Muscle of arm (tissue), 14 donors: ENCODE measurements around the gene PYGO2. TPM values are rescaled to one million over a fixed set of nuclear protein-coding genes. Genes with fewer than 3 reads are reported as not detected.

Experiments
- DNase-seq: peaks from one replicate; pipeline ENCODE4 v3.0.0-alpha.2; 2013
- long read RNA-seq, 11 donors: transcript quantifications; one replicate each; lab custom pipeline, GENCODE V29; 2026
- polyA plus RNA-seq, 12 donors: library from polyadenylated mRNA; unstranded; fragments of 120-200 nt; gene quantifications; one replicate each; pipeline ENCODE4 v1.2.1, GENCODE V29; 2013; ENCODE audit not compliant: insufficient read length in 12 of 12

Gene PYGO2, protein sequence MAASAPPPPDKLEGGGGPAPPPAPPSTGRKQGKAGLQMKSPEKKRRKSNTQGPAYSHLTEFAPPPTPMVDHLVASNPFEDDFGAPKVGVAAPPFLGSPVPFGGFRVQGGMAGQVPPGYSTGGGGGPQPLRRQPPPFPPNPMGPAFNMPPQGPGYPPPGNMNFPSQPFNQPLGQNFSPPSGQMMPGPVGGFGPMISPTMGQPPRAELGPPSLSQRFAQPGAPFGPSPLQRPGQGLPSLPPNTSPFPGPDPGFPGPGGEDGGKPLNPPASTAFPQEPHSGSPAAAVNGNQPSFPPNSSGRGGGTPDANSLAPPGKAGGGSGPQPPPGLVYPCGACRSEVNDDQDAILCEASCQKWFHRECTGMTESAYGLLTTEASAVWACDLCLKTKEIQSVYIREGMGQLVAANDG
- 10 to 100 TPM in 11 of 12 donors, not detected in 1; 21.7 to 39.5 (median 28.7) TPM for polyA plus RNA-seq
- long read RNA-seq, donor 1, transcript PYGO2-202 (3 exons, 3,146 nt): major isoform, 25 of 59 reads
- long read RNA-seq, donor 1, partial matches to known transcripts: 34 of 59 reads
- long read RNA-seq, donor 1, other reads (novel, unspliced or antisense): 0 of 59 reads
- long read RNA-seq, donor 2, transcript PYGO2-202 (3 exons, 3,146 nt): major isoform, 18 of 20 reads
- long read RNA-seq, donor 2, partial matches to known transcripts: 0 of 20 reads
- long read RNA-seq, donor 2, other reads (novel, unspliced or antisense): 0 of 20 reads
- long read RNA-seq, donor 3, transcript PYGO2-202 (3 exons, 3,146 nt): major isoform, 5 of 5 reads
- long read RNA-seq, donor 3, partial matches to known transcripts: 0 of 5 reads
- long read RNA-seq, donor 3, other reads (novel, unspliced or antisense): 0 of 5 reads
- long read RNA-seq, donor 4, partial matches to known transcripts: 0 of 3 reads
- long read RNA-seq, donor 4, other reads (novel, unspliced or antisense): 0 of 3 reads
- long read RNA-seq, donor 5, transcript PYGO2-202 (3 exons, 3,146 nt): major isoform, 23 of 23 reads
- long read RNA-seq, donor 5, partial matches to known transcripts: 0 of 23 reads
- long read RNA-seq, donor 5, other reads (novel, unspliced or antisense): 0 of 23 reads
- long read RNA-seq, donor 6, transcript PYGO2-202 (3 exons, 3,146 nt): major isoform, 13 of 13 reads
- long read RNA-seq, donor 6, partial matches to known transcripts: 0 of 13 reads
- long read RNA-seq, donor 6, other reads (novel, unspliced or antisense): 0 of 13 reads
- long read RNA-seq, donor 7, partial matches to known transcripts: 0 of 4 reads
- long read RNA-seq, donor 7, other reads (novel, unspliced or antisense): 0 of 4 reads
- long read RNA-seq, donor 8, transcript PYGO2-202 (3 exons, 3,146 nt): major isoform, 24 of 24 reads
- long read RNA-seq, donor 8, partial matches to known transcripts: 0 of 24 reads
- long read RNA-seq, donor 8, other reads (novel, unspliced or antisense): 0 of 24 reads
- long read RNA-seq, donor 9, partial matches to known transcripts: 0 of 1 reads
- long read RNA-seq, donor 9, other reads (novel, unspliced or antisense): 0 of 1 reads
- long read RNA-seq, donor 10, transcript PYGO2-202 (3 exons, 3,146 nt): major isoform, 10 of 10 reads
- long read RNA-seq, donor 10, partial matches to known transcripts: 0 of 10 reads
- long read RNA-seq, donor 10, other reads (novel, unspliced or antisense): 0 of 10 reads
- long read RNA-seq, donor 11, transcript PYGO2-202 (3 exons, 3,146 nt): major isoform, 13 of 19 reads
- long read RNA-seq, donor 11, partial matches to known transcripts: 5 of 19 reads
- long read RNA-seq, donor 11, other reads (novel, unspliced or antisense): 0 of 19 reads

DNA sequence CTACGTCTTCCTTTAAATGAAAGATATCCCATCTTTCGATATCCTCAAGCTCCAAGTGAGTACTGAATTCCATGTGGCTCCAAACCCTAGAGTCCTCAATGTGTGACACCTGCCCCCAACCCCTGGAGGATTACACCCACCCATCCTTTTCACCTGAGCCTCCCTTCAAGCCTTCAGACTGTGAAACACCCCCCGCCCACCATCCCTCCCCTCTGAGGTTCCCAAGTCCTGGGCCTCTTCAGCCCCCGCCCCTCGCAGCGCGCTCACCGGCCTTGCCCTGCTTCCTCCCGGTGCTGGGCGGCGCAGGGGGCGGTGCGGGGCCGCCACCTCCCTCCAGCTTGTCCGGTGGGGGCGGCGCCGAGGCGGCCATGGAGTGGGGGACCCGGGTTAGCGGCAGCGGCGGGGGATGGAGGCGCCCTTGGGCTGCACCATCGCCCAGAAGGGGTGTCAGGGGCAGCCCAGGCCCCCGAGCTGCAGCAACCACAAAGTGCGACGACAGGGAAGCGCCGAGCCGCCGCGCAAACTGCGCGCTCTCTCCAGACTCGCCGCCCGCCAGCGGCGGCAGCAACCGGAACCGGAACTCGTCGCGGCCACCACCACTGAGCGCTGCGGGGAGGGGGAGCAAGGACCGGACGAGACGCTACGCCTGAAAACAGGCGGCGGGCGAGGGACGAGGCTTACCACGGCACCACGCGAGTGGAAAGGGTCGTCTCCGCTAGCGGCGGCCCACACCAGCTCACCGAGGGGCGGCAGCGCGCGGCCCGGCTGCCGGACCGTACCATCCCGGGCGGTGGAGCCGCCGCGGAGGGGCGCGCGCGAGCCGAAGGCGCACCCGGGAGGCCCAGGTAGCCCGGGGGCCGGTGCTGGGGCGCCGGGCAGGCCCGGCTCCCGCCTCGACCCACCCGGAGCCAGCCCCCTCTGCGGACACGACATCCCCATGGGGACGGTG is at the start of gene PYGO2:
TSS of gene PYGO2 (minus strand) at position 576 of the 949 bp plus-strand sequence. CDS start at position 370, 206 bp downstream.
- peak; percentile 84 for DNase-seq

DNA sequence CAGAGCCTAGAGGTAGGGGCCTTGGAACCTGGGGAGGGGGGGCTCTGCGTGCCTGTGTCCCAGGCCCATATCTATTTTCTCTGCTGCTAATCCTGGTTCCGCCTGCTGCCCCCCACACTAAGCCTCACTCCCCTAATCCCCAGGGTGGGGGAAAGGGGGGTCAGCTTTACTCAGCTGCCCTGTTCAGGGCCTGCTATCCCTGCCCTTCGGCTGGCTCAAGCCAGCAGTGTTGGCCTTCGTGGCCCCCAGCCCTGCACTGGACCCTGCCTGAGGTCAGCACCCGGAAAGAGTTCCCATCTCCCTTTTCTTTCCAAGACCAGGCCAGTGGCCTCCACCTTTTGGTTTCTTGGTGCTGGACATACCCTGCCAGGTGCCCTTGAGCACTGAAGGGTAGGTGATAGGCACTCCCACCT is 49.4 kb upstream of the PYGO2 start:
- DNase-seq: no peak

DNA sequence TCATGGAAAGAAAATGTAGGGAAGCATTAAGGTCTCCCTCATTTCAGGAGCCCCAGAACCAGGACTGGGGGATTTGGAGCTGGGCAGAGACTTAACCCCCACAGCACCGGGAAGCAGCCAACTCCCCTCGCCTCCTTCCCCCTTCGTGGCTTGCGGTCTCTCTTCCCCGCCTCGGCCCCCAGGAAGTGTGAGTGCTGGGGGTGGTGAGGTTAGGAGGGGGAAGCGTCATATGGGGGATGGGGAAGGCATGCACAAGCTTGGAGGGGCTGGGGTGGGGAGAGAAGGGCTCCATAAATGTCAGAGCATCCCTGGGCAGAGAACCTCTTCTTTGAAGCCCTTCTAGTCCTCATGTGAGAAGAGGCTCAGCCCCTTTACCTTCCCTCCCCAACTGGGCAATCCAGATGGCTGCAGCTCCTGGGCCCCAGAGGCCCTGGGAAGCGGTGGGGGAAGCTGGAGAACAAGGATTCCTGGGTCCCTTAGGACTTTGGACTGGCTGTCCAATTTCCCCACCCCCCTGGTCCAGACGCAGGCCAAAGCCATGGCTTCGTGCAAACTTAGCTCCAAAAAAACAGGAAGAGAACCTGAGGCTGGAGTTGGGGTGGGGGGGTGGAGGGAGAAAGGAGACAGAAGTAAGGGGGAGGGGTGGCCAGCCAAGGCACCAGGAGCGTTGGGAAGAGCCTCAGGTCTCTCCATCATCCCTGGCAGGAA is 48.8 kb upstream of the PYGO2 start:
- DNase-seq: no peak

DNA sequence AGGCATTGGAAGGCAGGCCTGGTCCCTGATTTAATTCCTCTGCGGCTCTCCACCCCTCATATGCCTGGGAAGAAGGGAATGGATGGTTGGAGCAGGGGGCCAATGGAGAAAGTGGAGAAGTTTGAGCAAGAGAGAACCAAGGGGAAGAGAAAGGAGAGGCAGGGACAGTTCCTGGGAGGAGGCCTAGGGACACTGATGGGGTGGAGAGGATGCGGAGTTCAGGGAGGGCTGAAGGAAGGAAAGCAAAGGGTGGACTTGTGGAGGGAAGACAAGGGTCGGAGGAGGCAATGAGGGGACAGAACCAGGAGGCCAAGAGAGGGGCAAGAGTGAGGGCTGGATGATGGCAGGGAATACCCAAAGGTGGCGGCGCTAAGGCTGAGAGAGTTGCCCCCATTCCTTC is 48.2 kb upstream of the PYGO2 start:
- no peak for DNase-seq

DNA sequence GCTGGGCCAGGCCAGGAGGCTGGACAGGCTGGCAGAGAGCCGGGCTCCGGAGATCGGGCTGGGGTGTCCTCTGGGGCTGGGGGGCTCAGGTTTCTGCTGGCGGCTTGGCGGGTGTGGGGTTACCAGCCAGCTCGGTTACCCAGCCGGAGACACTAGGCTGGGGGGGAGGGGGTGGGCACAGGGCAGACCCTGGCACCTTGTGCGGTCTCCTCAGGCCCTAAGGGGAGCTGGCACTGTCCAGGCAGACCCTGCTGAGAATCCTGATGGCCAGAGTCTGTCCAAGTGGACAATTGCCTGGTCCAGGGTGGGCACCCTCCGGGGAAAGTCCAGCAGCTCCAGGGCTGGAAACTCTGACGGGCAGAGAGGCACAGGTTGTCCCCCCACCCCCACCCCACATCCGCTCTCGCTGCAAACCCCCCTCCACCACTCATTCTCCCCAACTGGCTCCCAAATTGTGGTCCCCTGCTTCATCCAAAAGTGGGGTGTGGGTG is 47.7 kb upstream of the PYGO2 start:
- no peak for DNase-seq

DNA sequence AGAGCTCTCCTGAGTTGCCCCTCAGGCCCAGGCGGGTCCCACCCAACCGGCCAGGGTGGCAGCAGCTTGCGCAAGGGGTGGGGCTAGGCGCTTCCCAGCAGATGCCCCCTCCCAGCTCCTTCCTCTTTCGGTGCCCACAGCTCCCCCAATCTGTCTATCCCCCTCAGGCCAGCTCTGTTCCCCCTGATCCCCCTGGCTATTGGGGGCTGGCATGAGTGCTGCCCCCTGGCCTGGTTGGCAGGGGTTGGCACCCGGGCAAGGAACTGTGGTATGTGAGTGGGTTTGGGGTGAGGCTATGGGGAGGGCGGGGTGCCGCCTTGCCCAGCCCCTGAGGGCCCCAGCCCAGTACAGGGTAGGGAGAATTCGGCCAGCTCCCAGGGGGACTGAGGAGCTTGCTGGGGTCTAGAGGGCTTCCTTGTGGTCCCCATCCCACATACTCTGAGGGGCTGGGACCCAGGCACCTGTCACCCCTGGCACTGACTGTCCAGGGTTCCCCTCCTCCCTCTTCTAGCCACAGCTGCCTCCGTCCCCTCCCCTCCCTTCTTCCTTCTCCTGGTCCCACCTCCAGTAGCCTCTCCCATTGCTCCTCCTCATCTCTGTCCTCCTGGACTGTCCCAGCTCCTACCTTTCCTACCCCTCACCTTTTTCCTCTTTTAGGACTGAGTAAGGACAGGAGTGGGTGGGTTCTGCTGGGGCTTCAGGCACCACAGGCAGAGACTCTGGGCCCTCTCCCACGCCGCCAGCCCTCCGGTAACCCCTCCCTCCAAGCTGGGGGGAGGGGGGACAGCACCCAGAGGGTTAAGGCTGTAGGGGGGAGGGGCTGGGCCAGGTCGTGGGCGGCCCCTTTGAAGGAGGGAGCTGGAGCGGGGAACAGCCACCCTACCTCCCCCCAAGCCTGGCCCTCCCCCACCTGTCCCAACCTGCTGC is 46.7 kb upstream of the PYGO2 start:
- DNase-seq: no peak

DNA sequence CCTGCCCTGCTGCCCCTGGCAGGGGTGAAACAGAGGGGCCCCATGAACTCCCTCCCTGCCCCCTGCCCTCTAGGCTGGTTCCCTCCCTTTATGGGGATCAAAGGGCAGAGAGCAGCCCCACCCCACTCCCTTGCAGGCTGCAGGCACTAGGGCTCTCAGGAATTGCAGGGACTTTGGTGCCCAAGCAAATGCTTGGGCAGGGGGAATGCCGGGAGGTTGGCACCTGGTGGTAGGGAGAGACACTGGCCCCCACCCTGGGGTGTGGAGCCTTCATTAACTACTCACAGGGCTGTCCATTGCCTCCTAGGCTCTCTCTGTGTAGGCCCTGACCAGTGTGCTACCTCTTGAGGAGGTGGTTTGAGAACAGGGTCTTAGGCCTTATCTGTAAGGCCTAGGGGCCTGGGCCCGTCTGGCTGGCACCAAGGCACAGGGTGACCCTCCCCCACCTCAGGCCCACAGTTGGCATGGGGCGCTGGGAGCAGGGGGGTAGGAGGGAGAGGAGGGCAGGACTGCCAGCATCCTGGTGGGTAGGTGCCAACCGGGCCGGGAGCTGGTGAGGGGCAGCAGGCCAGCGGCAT is 45.8 kb upstream of the PYGO2 start:
- DNase-seq: no peak

DNA sequence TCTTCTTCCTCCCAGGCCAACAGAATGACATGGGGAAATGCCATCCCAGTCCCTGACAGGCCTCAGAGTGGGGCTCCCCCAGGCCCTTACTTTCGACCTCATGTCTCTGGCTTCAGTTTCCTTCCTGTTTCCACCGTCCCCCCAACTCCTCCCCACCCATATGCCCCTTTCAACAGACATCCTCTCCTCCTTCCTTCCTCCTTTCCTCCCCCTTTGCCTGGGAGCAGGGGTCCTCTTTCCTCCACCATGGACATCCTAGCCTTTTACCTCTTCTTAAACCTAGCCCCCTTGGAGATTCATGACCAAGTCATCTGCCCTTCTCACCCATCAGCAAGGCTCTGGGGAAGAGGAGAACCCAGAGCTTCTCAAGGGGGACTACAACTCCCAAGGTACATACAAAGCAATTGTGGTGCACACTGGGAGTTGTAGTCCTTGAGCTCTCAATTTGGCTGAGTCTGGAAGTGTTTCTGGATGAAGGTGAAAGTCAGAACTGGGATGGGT is 45.1 kb upstream of the PYGO2 start:
- DNase-seq: no peak

DNA sequence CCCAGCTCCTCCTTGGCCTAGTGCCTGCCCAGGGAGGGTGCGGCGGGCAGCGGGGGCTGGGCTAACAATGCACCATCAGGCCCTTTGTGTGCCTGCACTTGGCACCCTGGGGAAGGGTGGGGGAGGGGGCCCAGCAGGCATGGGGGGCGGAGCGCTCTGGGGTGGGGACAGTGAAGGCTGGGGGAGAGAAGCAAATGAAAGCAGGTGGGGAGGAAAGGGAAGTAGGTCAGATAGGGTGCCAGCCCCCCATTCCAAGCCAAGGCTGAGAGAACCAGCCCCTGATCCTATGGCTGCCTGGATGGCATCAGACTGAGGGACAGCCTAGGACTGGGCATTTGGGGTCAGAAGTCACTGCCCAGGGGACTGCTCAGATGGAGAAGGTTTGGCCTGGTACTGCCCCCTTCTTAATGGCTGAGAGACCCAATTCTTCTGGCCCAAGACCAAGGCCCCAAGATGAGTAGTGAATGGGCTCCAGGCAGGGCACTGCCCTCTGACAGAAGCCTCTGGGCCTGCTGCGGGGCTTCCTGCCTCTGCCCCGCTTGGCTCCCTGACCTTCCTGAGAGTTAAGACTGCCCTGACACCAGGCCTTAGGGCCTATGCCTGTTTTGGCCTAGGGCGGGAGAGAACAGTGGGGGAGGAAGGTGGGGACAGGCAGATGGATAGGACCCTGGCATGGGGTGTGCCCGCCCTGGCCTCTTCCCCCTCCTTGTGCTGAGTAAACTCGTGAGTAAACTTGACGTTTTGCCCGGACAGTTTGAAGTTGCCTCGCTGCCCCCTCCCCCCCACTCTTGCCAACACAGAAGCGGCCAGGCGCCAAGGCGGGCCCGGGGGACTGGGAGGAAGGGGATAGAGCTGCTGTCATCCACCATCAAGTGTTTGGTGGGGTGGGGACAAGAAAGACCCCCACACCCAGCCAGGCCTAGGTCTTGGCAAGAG is 43.8 kb upstream of the PYGO2 start:
- no peak for DNase-seq

DNA sequence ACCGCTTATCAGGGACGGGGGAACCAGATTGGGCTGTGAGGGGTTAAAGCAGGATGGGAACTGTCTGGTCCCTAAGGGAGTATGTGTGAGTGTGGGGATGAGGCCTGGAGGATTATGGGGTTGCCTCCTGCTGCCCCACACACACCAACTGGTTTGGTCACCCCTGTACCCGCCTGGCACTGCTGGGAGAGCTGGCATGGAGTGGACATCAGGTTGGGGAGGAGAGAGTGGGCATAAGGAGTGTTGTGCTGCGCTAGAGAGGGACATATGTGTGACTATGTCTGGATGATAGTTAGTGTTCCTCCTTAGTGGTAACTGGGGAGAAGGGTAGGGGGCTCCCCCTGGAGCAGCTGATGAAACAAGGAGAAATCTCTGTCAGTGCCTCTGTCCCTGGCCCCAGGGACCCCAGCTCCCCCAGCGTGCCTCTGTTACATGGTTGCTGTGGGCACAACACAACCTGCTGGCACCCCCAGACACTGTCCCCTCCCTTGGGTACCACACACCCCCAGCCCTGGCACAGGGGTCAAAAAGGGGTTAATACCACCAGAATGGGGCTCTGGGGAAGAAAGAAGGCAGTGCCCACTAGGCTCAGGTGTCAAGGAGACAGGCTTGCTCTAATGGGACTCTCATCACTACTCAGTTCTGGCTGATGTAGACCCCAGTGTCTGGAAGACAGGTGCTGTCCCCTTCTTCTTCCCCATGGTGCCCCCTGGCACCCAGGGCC is 42.9 kb upstream of the PYGO2 start:
- DNase-seq: no peak

DNA sequence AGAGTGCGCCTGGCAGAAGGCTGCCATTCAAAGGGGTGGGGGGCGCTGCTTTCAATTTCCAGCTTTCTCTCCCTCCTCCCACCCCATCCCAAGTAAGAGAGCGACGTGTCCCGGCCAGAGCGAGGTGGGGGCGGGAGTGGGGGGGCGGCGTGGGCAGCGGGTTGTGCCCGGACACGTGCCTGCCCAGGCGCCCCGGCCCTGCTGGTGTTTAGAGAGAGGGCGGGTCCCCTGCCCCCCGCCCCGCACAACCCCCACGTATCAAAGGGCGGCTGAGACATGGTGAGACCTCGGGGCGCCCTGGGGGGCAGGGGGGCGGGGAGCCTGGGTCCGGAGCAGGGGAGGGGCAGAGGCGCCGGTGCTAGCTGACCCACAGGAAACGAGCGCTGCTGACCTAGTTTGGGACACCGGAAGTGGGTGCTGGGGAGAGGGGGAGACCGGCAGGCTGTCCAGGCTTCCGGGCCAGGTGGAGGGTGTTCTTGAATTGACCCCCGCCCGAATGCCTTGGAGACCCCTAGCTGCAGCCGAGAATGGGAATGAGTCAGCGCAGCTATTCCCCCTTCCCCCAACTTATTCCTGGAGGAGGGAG is 42.3 kb upstream of the PYGO2 start:
- DNase-seq: peak; percentile 56

DNA sequence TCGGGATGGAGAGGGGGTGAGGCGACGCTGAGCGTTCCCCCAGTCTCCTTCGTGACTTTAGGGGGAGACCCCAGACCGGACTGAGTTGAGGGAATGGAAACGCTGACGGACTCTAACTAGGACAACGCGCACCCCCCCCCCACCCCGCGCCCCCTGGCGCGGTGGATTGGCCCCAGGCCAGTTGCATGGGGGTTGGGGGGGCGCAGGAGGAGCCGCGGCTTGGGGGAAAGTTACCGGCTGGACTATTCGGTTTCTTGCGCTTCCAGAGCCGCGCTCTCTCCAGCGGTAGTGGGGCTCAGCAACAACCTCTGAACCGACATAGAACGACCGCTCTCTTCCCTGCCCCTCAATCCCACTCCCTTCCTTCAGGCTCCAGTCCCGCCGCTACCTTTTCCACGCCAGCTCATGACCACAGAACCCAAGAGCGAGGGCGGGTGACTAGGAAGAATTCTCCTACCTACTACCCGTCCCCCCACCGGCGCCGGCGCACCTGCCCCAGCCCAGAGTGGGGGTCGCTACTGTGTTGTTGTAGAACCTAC is 41.7 kb upstream of the PYGO2 start:
- peak; percentile 57 for DNase-seq

DNA sequence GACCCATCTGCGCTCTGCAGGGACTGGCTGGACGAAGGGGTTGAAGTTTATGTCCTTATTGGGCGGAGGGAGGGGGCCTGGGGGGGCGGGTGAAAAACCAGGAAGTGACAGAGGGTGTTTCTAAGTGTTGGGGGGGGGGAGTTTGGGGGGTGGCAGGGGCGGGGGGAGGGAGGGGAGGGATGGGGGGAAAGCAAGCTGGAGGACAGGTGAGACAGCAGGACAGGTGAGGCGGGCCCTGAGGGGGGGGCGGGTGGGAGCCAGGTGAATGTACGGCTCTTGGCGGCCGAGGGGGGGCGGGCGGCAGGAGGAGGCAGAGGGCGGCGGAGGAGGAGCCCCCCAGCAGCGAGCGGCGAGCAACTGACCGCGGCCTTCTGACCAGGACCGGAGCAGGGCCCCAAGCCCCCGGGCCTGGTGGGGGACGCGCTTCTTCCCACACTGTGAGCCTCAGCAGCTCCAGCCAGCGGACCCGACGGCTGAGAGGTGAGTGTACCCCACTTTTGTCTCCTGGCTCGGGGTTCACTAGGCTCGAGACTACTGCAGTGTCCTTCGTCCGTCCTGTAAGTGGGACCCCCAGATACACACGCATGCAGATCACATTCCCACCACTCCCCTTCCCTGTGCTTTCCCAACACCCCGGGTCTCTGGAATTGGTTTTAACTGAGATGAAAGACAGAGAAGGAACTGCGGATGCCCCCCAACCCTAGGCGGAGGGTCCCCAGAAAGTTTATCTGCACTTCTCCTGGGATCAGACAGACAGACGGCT is 41.1 kb upstream of the PYGO2 start, which contains the start of gene ZBTB7B:
TSS of gene ZBTB7B (plus strand) at position 339 of the 763 bp plus-strand sequence. CDS start 11,859 bp downstream, outside the sequence.
- no peak for DNase-seq
